OCI-LY1 (cell line): Measurements from ENCODE around the gene SPOCK1.

Source experiments
- EZH2 ChIP-seq: fragments of 200-600 bp; sonication (generic), shearing (Covaris generic); IDR thresholded peaks from 2 replicates; pipeline ENCODE4 v1.8.0; 2017; ENCODE audit warnings: borderline replicate concordance, mixed run types, mild to moderate bottlenecking, antibody characterized with exemption, low read length, moderate library complexity, mixed read lengths
- TF ChIP-seq, protein P1 (sequence below): fragments of 200-600 bp; sonication (generic), shearing (Covaris generic); IDR thresholded peaks from 2 replicates; pipeline ENCODE4 v1.5.1; 2017; ENCODE audit warnings: mild to moderate bottlenecking, antibody characterized with exemption, low read length, moderate library complexity, mixed read lengths

DNA sequence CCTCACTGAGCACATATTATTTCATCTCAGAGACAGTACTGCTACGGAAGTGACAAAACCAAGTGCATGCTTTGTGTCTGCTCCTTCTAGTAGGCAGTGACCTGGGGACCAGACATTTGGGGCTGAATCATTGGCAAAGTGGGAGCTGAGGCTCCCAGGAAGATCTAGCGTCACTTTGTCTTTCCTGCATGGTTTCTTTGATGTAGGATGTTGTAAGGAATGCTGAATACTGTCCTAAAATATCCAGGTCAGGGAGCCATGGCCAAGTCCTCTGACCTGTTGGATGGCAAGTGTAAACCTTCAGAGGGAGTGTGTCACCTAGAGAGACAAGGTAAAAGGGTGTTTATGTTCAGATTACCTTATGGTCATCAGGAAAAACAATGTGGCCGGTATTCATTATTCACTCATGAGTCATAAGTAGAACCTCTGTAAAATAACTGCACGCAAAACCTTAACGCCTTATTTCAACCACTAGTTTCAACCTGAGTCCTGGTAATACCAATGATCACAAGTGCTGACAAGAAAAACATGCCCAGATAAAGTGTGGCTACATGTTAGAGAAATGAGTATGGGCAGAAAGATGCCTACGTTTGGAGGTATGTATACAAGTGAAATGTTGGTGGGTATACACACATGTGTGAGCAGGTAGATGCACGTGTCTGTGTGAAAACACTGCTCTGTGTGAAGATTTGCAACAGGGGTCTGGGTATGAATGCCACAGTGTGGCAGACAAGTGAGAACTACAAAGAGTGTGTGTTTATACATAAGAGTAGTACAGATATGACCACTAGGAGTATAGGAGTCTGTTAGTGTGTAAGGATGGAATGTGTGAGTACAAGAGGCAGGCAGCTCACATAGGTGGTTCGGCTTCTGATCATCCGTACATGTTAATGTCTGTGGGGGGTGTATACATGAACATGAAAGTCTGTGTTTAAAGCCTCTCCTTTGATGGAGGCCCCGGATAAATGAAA, 263.9 kb downstream of the SPOCK1 start:
- TF ChIP-seq, protein P1, sequence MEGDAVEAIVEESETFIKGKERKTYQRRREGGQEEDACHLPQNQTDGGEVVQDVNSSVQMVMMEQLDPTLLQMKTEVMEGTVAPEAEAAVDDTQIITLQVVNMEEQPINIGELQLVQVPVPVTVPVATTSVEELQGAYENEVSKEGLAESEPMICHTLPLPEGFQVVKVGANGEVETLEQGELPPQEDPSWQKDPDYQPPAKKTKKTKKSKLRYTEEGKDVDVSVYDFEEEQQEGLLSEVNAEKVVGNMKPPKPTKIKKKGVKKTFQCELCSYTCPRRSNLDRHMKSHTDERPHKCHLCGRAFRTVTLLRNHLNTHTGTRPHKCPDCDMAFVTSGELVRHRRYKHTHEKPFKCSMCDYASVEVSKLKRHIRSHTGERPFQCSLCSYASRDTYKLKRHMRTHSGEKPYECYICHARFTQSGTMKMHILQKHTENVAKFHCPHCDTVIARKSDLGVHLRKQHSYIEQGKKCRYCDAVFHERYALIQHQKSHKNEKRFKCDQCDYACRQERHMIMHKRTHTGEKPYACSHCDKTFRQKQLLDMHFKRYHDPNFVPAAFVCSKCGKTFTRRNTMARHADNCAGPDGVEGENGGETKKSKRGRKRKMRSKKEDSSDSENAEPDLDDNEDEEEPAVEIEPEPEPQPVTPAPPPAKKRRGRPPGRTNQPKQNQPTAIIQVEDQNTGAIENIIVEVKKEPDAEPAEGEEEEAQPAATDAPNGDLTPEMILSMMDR = no peak
- no peak for TF ChIP-seq EZH2
